GM12878 (cell line): ENCODE measurements around the gene PLXNC1. TPM values are rescaled to one million over a fixed set of nuclear protein-coding genes. Genes with fewer than 3 reads are reported as not detected.

Experiments
- ATAC-seq: fragments of 200-7000 bp; cut with Tn5 transposase; 3 replicates; pipeline ENCODE4 v1.9.1; 2020; ENCODE audit warnings: mild to moderate bottlenecking, moderate library complexity
- BruUV-seq: library from RNA; stranded (reverse); fragments of 400-500 nt; replicated peaks from 2 replicates; lab custom pipeline; 2021; lab: Mats Ljungman, UMichigan
- CTCF ChIA-PET: fragments of 300-600 bp; sonication (Branson Sonifier 250); formaldehyde crosslinking; extraction: SDS; loops from one replicate; lab custom pipeline; 2021; ENCODE audit warnings: inconsistent platforms; lab: Yijun Ruan, JAX
- POLR2A ChIA-PET: fragments of 350-600 bp; formaldehyde crosslinking; extraction: SDS; loops from one replicate; lab custom pipeline; 2021; ENCODE audit warnings: inconsistent platforms; lab: Charles Lee
- RAD21 ChIA-PET: fragments of 300-600 bp; sonication (Branson Sonifier 250); formaldehyde crosslinking; loops from one replicate; lab custom pipeline; 2023; ENCODE audit warnings: antibody characterized with exemption; ENCODE audit not compliant: unreplicated experiment; lab: Charles Lee
- SMC1A ChIA-PET: fragments of 300-600 bp; sonication (Branson Sonifier 250); formaldehyde crosslinking; loops from one replicate; lab custom pipeline; 2023; ENCODE audit not compliant: unreplicated experiment, uncharacterized antibody; lab: Charles Lee
- DNase-seq: peaks from one replicate; pipeline ENCODE4 v3.0.0-alpha.2; 2011; ENCODE audit warnings: low read depth, low spot score
- FAIRE-seq: peaks from 3 replicates; lab custom pipeline; 2011; peaks lifted over from hg19 to GRCh38; lab: Jason Lieb, UNC
- H2AFZ ChIP-seq: 2 replicates; pipeline ENCODE4 v1.6.0; 2011; ENCODE audit warnings: low read depth, low read length, control low read depth; ENCODE audit not compliant: control insufficient read depth
- H3K27ac ChIP-seq: 2 replicates; pipeline ENCODE4 v1.5.1; 2011; ENCODE audit warnings: control low read depth; ENCODE audit not compliant: control insufficient read depth, insufficient read depth
- H3K27me3 ChIP-seq, 2 experiments: replicated peaks in 1 of 2; 2 replicates each; pipeline versions ENCODE4 v1.6.0 to v1.6.1; 2011; ENCODE audit warnings: low read length in 1 of 2; ENCODE audit not compliant: control insufficient read depth in 2 of 2, insufficient read depth in 2 of 2
- H3K36me3 ChIP-seq, 2 experiments: 2 replicates each; pipeline ENCODE4 v1.5.1; 2011; ENCODE audit warnings: low read length in 1 of 2; ENCODE audit not compliant: control insufficient read depth in 2 of 2, insufficient read depth in 2 of 2
- H3K4me1 ChIP-seq: 2 replicates; pipeline ENCODE4 v1.6.1; 2011; ENCODE audit warnings: mild to moderate bottlenecking, low read length, moderate library complexity, mixed read lengths; ENCODE audit not compliant: control insufficient read depth, insufficient read depth
- H3K4me2 ChIP-seq: 2 replicates; pipeline ENCODE4 v1.6.0; 2011; ENCODE audit warnings: control low read depth; ENCODE audit not compliant: control insufficient read depth, insufficient read depth
- H3K4me3 ChIP-seq: fragments of 200-600 bp; sonication (generic); 2 replicates; pipeline ENCODE4 v1.5.1; 2016
- H3K79me2 ChIP-seq: 2 replicates; pipeline ENCODE4 v1.6.0; 2011; ENCODE audit warnings: low read length; ENCODE audit not compliant: control insufficient read depth, insufficient read depth
- H3K9ac ChIP-seq: 2 replicates; pipeline ENCODE4 v1.8.0; 2011; ENCODE audit warnings: low read length, control low read depth, mixed read lengths; ENCODE audit not compliant: control insufficient read depth, insufficient read depth
- H3K9me3 ChIP-seq: replicated peaks from 3 replicates; pipeline ENCODE4 v1.5.1; 2011; ENCODE audit warnings: mild to moderate bottlenecking, low read length; ENCODE audit not compliant: control insufficient read depth, insufficient read depth
- H4K20me1 ChIP-seq: 2 replicates; pipeline ENCODE4 v1.6.0; 2011; ENCODE audit not compliant: control insufficient read depth, insufficient read depth
- EED ChIP-seq: sonication (generic); IDR thresholded peaks from 2 replicates; pipeline ENCODE4 v1.6.1; 2016; ENCODE audit warnings: antibody characterized with exemption, low read depth
- EGR1 ChIP-seq, 2 experiments: IDR thresholded peaks; 1 replicate in 1 of 2; 2 replicates in 1 of 2; pipeline ENCODE4 v1.6.1; 2011 to 2012; ENCODE audit warnings: low read depth in 2 of 2, low read length in 2 of 2, borderline replicate concordance in 1 of 2, mild to moderate bottlenecking in 1 of 2, moderate library complexity in 1 of 2
- EZH2 ChIP-seq: IDR thresholded peaks from 2 replicates; pipeline ENCODE4 v1.6.1; 2012; ENCODE audit warnings: low read depth, mild to moderate bottlenecking, control low read depth, inconsistent platforms, low read length, borderline replicate concordance; ENCODE audit not compliant: control insufficient read depth
- IRF4 ChIP-seq: IDR thresholded peaks from 2 replicates; pipeline ENCODE4 v1.6.1; 2011; ENCODE audit warnings: low read depth, low read length
- NRF1 ChIP-seq: conservative IDR thresholded peaks from 2 replicates; pipeline ENCODE4 v1.6.1; 2011; ENCODE audit warnings: mild to moderate bottlenecking, low read depth, low read length, improper control_type of control experiment
- RCOR1 ChIP-seq: conservative IDR thresholded peaks from 2 replicates; pipeline ENCODE4 v1.6.1; 2012; ENCODE audit warnings: low read depth, low read length, improper control_type of control experiment
- RFX5 ChIP-seq: IDR thresholded peaks from 2 replicates; pipeline ENCODE4 v1.6.1; 2011; ENCODE audit warnings: low read depth, low read length, improper control_type of control experiment
- SP1 ChIP-seq: IDR thresholded peaks from one replicate; pipeline ENCODE4 v1.6.1; 2011; ENCODE audit warnings: low read depth, low read length
- STAT1 ChIP-seq: fragments of 450-650 bp; conservative IDR thresholded peaks from 2 replicates; pipeline ENCODE4 v1.6.1; 2014; ENCODE audit warnings: antibody characterized with exemption, mild to moderate bottlenecking
- in situ Hi-C: fragments of 300-500 bp; cut with MboI; formaldehyde crosslinking; loops from 9 replicates; pipeline ENCODE4 v1.14.3; 2018; ENCODE audit warnings: mixed read lengths
- intact Hi-C: fragments of 100-400 bp; cut with micrococcal nuclease; formaldehyde crosslinking; loops from one replicate; pipeline ENCODE4 v1.14.2; 2022; ENCODE audit not compliant: unreplicated experiment
- polyA plus RNA-seq, 11 experiments: library from polyadenylated mRNA; depleted of rRNA in 4 of 11; unstranded in 6 of 11; stranded (reverse) in 5 of 11; fragments of >200 nt; fragmentation: Nextera tagmentation in 4 of 11; fragmentation: Illumina TruSeq in 1 of 11; extraction: Ambion mirVana in 4 of 11; extraction: Trizol in 1 of 11; gene quantifications; 1 replicate in 1 of 11; 2 replicates in 10 of 11; pipeline versions ENCODE4 v1.2.1 to v1.2.3, GENCODE V29; 2011 to 2016; ENCODE audit warnings: inconsistent platforms in 2 of 11, missing spikeins in 2 of 11, low read depth in 1 of 11
- total RNA-seq, 4 experiments: library from RNA; depleted of rRNA in 3 of 4; stranded (reverse); fragments of >200 nt in 3 of 4; fragmentation: Illumina TruSeq in 1 of 4; extraction: Trizol in 1 of 4; gene quantifications; 2 replicates each; pipeline versions ENCODE4 v1.2.1 to v1.2.3, GENCODE V29; 2013 to 2021
- TF ChIP-seq, protein P1 (sequence below): fragments of 150-350 bp; IDR thresholded peaks from 2 replicates; pipeline ENCODE4 v1.6.1; 2016; ENCODE audit warnings: low read depth, low read length
- TF ChIP-seq, protein P2 (sequence below): fragments of 450-650 bp; IDR thresholded peaks from 2 replicates; pipeline ENCODE4 v1.6.1; 2017; ENCODE audit warnings: mild to moderate bottlenecking, moderate library complexity

PLXNC1 gene
- total and polyA plus RNA-seq, 10 of the 15 experiments (the other 5 are each of a cell fraction or from before 2014, with no cell fraction given) = 5.2 to 41.2 (median 24.6) TPM

DNA sequence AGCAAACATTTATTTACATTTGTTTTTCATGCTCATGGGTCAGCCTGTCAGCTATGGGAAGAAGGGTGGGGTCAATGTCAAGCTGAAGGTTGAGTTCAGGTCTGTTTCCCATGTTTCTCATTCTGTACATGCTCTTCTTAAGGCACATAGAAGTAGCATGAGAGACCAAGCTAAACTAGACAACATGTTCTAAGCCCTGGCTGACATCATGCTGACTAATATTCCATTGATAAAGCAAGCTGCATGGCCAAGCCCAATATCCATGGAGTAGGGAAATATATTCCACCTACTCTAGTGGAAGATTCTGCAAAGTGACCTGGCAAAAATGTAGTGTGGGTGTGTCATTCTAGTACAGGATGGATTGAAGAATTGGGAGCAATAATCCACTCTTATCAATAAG, 44.1 kb downstream of the PLXNC1 start:
- FAIRE-seq (no peak), DNase-seq (no peak), ATAC-seq (no peak)
- H3K9ac ChIP-seq = no peak overlapping the region
- intact Hi-C loops = no loop called here
- H4K20me1 ChIP-seq = no peaks in the 10 kb centered on the region
- H3K27me3 ChIP-seq = no peaks in the 10 kb centered on the region
- H3K27ac ChIP-seq = peak overlapping the region; percentile 42; the same call in 1 of the 2 replicates
- SMC1A ChIA-PET = interaction anchor here (0.6 to 4.4 kb wide), 20 partner anchors 9 to 1916 kb away, joined by 3 to 39 read pairs (median 3); no protein-coding TSS in a partner anchor
- no TSS peak for BruUV-seq
- H3K4me1 ChIP-seq = peaks cover 23% of the 10 kb centered on the region
- TF ChIP-seq STAT1 = no peak
- no peak for TF ChIP-seq EED
- TF ChIP-seq, protein P1, sequence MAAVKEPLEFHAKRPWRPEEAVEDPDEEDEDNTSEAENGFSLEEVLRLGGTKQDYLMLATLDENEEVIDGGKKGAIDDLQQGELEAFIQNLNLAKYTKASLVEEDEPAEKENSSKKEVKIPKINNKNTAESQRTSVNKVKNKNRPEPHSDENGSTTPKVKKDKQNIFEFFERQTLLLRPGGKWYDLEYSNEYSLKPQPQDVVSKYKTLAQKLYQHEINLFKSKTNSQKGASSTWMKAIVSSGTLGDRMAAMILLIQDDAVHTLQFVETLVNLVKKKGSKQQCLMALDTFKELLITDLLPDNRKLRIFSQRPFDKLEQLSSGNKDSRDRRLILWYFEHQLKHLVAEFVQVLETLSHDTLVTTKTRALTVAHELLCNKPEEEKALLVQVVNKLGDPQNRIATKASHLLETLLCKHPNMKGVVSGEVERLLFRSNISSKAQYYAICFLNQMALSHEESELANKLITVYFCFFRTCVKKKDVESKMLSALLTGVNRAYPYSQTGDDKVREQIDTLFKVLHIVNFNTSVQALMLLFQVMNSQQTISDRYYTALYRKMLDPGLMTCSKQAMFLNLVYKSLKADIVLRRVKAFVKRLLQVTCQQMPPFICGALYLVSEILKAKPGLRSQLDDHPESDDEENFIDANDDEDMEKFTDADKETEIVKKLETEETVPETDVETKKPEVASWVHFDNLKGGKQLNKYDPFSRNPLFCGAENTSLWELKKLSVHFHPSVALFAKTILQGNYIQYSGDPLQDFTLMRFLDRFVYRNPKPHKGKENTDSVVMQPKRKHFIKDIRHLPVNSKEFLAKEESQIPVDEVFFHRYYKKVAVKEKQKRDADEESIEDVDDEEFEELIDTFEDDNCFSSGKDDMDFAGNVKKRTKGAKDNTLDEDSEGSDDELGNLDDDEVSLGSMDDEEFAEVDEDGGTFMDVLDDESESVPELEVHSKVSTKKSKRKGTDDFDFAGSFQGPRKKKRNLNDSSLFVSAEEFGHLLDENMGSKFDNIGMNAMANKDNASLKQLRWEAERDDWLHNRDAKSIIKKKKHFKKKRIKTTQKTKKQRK = no peak
- TF ChIP-seq, protein P2, sequence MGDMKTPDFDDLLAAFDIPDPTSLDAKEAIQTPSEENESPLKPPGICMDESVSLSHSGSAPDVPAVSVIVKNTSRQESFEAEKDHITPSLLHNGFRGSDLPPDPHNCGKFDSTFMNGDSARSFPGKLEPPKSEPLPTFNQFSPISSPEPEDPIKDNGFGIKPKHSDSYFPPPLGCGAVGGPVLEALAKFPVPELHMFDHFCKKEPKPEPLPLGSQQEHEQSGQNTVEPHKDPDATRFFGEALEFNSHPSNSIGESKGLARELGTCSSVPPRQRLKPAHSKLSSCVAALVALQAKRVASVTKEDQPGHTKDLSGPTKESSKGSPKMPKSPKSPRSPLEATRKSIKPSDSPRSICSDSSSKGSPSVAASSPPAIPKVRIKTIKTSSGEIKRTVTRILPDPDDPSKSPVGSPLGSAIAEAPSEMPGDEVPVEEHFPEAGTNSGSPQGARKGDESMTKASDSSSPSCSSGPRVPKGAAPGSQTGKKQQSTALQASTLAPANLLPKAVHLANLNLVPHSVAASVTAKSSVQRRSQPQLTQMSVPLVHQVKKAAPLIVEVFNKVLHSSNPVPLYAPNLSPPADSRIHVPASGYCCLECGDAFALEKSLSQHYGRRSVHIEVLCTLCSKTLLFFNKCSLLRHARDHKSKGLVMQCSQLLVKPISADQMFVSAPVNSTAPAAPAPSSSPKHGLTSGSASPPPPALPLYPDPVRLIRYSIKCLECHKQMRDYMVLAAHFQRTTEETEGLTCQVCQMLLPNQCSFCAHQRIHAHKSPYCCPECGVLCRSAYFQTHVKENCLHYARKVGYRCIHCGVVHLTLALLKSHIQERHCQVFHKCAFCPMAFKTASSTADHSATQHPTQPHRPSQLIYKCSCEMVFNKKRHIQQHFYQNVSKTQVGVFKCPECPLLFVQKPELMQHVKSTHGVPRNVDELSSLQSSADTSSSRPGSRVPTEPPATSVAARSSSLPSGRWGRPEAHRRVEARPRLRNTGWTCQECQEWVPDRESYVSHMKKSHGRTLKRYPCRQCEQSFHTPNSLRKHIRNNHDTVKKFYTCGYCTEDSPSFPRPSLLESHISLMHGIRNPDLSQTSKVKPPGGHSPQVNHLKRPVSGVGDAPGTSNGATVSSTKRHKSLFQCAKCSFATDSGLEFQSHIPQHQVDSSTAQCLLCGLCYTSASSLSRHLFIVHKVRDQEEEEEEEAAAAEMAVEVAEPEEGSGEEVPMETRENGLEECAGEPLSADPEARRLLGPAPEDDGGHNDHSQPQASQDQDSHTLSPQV = no peak
- no peak for TF ChIP-seq NRF1
- TF ChIP-seq EZH2 = no peak
- no peak for TF ChIP-seq RFX5
- no peak for TF ChIP-seq EGR1 (IDR thresholded peaks at IDR 0.05; ENCODE audit: borderline replicate concordance in 1 of 2, low read depth in 2 of 2, low read length in 2 of 2)
- TF ChIP-seq RCOR1 = no peak
- no peak for TF ChIP-seq IRF4
- TF ChIP-seq SP1 = no peak
- no peak overlapping the region for H2AFZ ChIP-seq
- no peak overlapping the region for H3K4me2 ChIP-seq
- H3K36me3 ChIP-seq = peaks cover 1 to 21% of the 10 kb centered on the region in 2 experiments
- no peaks in the 10 kb centered on the region; the same call in 1 of the 2 replicates for H3K79me2 ChIP-seq
- RAD21 ChIA-PET = interaction anchor here (1.5 to 2.3 kb wide), 5 partner anchors 12 to 41 kb away, joined by 7 to 11 read pairs (median 7); no protein-coding TSS in a partner anchor
- CTCF ChIA-PET = interaction anchor here (0.9 to 2.3 kb wide), 8 partner anchors 9 to 58 kb away, joined by 3 to 11 read pairs (median 4); no protein-coding TSS in a partner anchor
- in situ Hi-C loops = no loop called here
- POLR2A ChIA-PET = interaction anchor here (0.7 to 1.2 kb wide), 3 partner anchors 9 to 15 kb away, joined by 3 to 7 read pairs (median 3); no protein-coding TSS in a partner anchor
- H3K9me3 ChIP-seq = peaks cover 12% of the 10 kb centered on the region; the same call in 2 of the 3 replicates
- H3K4me3 ChIP-seq = no peak overlapping the region
